GM12801 (cell line): ENCODE measurements around the gene HIVEP3.

Experiments
- TF ChIP-seq, protein P1 (sequence below): IDR thresholded peaks from one replicate; pipeline ENCODE4 v1.5.1; 2011; ENCODE audit warnings: control low read depth; ENCODE audit not compliant: insufficient read length; ENCODE audit errors: extremely low read depth

Gene HIVEP3

DNA sequence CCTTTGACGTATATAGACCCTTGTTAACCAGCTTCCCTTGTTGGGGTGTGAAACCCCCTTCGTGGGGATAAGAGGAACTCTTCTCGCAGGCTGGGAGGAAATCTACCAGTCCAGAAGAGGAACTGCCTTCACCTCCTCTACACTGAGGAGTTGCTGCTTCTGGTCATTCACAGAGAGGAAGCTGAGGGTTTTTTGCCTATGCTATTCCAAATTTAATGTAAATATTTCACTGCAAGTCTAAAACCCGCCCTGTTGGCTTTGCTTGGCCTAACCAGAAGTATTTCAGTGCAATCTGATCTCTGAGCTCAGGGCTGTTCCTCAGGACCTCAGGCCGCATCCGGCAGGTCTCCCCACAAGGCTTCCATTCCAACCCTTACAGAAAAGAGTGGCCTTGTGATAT, 150.1 kb downstream of the HIVEP3 start:
- TF ChIP-seq, protein P1, sequence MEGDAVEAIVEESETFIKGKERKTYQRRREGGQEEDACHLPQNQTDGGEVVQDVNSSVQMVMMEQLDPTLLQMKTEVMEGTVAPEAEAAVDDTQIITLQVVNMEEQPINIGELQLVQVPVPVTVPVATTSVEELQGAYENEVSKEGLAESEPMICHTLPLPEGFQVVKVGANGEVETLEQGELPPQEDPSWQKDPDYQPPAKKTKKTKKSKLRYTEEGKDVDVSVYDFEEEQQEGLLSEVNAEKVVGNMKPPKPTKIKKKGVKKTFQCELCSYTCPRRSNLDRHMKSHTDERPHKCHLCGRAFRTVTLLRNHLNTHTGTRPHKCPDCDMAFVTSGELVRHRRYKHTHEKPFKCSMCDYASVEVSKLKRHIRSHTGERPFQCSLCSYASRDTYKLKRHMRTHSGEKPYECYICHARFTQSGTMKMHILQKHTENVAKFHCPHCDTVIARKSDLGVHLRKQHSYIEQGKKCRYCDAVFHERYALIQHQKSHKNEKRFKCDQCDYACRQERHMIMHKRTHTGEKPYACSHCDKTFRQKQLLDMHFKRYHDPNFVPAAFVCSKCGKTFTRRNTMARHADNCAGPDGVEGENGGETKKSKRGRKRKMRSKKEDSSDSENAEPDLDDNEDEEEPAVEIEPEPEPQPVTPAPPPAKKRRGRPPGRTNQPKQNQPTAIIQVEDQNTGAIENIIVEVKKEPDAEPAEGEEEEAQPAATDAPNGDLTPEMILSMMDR = no peak

DNA sequence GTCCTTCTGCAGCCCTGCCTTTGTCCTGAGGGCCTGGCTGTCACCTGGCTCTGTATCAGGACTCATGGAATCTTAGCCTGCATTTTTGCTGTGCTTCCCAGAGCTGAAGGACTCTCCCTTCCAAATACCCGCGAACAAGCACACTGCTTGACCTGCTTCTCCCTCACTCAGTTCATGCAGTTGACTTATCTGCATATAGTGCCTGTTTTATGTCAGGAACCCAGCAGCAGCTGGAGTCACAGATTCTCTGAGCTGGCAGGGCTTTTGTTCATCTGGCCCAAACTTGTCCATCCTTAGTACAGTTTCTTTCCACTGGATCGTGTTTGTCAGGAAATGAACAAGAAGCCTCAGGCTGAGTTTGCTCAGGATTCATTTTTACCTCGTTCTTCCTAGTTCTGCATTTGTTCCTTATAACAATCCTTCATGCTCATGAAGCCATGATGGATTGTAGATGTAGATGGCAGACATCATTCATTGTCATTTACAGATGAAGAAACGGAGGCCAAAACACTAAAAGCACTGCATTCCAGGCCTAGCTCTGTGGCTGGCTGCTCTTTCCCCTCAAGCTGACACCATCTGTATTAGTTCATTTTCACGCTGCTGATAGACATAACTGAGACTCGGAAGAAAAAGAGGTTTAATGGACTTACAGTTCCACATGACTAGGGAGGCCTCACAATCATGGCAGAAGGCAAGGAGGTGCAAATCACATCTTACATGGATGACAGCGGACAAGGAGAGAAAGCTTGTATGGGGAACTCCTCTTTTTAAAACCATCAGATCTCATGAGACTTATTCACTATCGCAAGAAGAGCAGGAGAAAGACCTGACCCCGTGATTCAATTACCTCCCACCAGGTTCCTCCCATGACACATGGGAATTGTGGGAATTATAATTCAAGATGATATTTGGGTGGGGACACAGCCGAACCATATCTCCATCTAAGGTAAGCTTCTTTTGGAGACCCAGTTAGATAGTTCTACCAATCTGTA, 150.9 kb downstream of the HIVEP3 start:
- TF ChIP-seq, protein P1 = no peak

DNA sequence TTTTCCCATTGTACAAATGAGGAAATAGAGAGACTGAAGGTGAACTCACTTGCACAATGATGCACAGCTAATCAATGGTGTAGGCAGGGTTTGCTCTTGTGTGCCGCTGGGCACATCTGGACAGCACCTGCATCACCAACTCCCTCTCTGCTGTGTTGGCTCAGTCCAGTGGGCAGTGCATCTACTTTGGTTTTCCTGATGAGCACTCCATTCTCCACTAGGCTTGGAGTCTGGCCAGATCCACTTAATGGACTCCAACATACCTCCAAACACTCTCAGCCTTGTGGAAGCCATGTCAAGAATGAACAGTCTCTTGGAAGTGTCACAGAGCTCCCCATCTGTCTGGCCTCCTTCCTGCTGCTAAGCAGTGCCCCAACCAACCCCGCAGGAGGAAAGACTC, 152.2 kb downstream of the HIVEP3 start:
- TF ChIP-seq, protein P1 = no peak

DNA sequence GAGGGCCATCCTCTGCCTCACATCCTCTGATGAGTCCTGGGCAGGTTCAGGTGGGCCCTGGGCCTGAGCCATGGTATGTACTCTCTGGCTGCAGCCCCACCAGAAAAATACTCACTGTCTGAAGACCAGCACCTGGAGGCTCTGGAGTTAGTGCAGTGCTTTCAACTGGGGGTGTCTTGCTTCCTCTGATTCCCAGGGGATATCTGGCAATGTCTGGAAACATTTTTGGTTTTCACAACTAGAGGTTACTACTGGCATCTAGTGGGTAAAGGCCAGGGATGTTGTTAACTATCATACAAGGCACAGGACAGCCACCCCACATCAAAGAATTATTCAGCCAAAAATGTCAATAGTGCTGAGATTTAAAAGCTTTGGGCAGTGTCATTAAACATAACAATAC, 152.7 kb downstream of the HIVEP3 start:
- TF ChIP-seq, protein P1 = no peak

DNA sequence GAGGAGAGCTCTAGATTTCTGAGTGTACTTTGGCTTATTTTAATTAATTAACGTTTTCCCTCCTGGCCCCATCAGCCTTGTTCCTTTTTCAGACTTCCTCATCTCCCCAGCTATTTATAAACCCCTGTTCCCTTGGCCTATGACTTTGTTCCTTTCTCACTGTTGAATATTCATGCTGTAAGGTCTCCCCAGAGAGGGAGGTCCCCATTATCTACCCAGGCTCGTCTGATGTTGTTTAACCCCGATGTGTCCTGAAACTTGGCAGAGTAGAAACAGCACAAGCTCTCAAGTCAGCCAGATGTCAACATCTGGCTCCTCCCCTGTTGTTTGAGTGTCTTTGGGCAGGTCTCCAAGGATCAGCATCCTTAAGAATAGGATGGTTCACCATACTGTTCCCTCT, 153.6 kb downstream of the HIVEP3 start:
- TF ChIP-seq, protein P1 = no peak

DNA sequence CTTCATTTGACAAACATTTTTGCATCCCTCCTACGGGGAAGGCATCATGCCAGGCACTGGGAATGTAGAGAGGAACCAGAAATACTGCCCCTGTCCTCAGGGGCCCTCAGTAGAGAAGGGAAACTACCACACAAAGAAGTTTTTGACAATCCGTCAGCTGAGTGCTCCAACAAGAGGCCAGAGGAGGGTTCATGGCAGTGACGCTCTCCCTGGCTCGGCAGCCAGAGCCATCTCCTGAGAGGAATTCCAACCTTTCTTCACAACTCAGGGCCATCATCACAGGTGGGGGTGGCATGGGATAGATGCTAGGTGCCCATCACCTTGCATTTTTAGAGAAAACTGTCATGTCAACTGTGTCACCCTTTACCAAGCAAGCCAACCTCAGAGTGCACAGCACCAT, 154.1 kb downstream of the HIVEP3 start:
- TF ChIP-seq, protein P1 = no peak

DNA sequence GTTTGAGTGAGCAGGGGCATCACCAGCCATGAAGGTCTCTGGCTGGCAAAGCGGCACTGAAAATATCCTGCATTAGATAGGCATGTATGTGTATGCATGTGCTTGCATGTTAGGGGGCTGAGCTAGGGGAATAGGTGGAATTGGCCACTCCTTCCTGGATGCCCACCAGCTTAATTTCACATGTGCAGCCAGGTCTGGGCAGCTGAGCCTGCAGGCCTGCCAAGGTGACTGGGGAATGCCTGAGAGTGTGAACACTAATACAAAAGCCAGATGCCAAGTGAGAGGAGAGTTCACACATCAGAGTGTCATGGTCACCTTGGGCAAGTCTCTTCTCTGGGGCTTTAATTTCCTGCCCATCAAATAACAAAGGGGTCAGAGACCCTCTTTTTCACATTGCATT, 155.9 kb downstream of the HIVEP3 start:
- TF ChIP-seq, protein P1 = no peak
